B cell (primary cell): Measurements from ENCODE around the gene HPCAL4. TPM values are rescaled to one million over a fixed set of nuclear protein-coding genes. Genes with fewer than 3 reads are reported as not detected.

Experiments
- ATAC-seq: fragments of 200-7000 bp; cut with Tn5 transposase; one replicate; pipeline ENCODE4 v1.10.0; 2021; ENCODE audit warnings: low read depth, mild to moderate bottlenecking, moderate number of reproducible peaks, moderate library complexity
- CTCF ChIA-PET: fragments of 350-600 bp; sonication (Branson Sonifier 250); formaldehyde crosslinking; loops from one replicate; lab custom pipeline; 2021; ENCODE audit warnings: antibody characterized with exemption, inconsistent platforms; lab: Charles Lee
- POLR2A ChIA-PET: fragments of 350-600 bp; sonication (Branson Sonifier 250); formaldehyde crosslinking; loops from one replicate; lab custom pipeline; 2021; ENCODE audit warnings: antibody characterized with exemption; lab: Charles Lee
- DNase-seq: peaks from one replicate; pipeline ENCODE4 v3.0.0; 2013
- H2AFZ ChIP-seq: 2 replicates; pipeline ENCODE4 v1.6.1; 2012; ENCODE audit warnings: mild to moderate bottlenecking, low read depth, low read length; ENCODE audit not compliant: insufficient read depth, poor library complexity, severe bottlenecking
- H3K27ac ChIP-seq, 2 donors: 1 replicate in 1 of 2; 2 replicates in 1 of 2; pipeline ENCODE4 v1.5.1; 2012 to 2013; ENCODE audit warnings: low read length in 2 of 2, mild to moderate bottlenecking in 2 of 2, moderate library complexity in 1 of 2
- H3K27me3 ChIP-seq, 4 experiments: fragments of 200-600 bp in 1 of 4; sonication (generic) in 1 of 4; replicated peaks in 1 of 4; 1 replicate in 2 of 4; 2 replicates in 2 of 4; pipeline versions ENCODE4 v1.6.1 to v1.7.0; 2013 to 2016; ENCODE audit warnings: low read length in 3 of 4, mild to moderate bottlenecking in 2 of 4, mixed read lengths in 1 of 4, moderate library complexity in 1 of 4; ENCODE audit not compliant: insufficient read depth in 4 of 4, control insufficient read depth in 3 of 4; ENCODE audit errors: control extremely low read depth in 1 of 4
- H3K36me3 ChIP-seq, 2 experiments: replicated peaks in 1 of 2; 1 replicate in 1 of 2; 2 replicates in 1 of 2; pipeline versions ENCODE4 v1.6.1 to v1.7.1; 2013; ENCODE audit warnings: low read length in 1 of 2; ENCODE audit not compliant: insufficient read depth in 2 of 2, control insufficient read depth in 1 of 2; ENCODE audit errors: control extremely low read depth in 1 of 2, extremely low read depth in 1 of 2
- H3K4me1 ChIP-seq, 2 donors: fragments of 200-600 bp in 1 of 2; sonication (generic) in 1 of 2; 1 replicate in 1 of 2; 2 replicates in 1 of 2; pipeline versions ENCODE4 v1.5.1 to v1.6.1; 2013 to 2017; ENCODE audit warnings: low read length in 2 of 2; ENCODE audit not compliant: control insufficient read depth in 2 of 2, insufficient read depth in 2 of 2
- H3K4me2 ChIP-seq: replicated peaks from 2 replicates; pipeline ENCODE3; 2012; ENCODE audit warnings: mild to moderate bottlenecking, low read depth, low read length; ENCODE audit not compliant: poor library complexity, severe bottlenecking
- H3K4me3 ChIP-seq, 5 experiments: fragments of 200-600 bp in 1 of 5; sonication (generic) in 1 of 5; 1 replicate in 3 of 5; 2 replicates in 2 of 5; pipeline versions ENCODE4 v1.5.1 to v1.7.0; 2011 to 2016; ENCODE audit warnings: low read length in 4 of 5, mild to moderate bottlenecking in 4 of 5, low read depth in 2 of 5, control low read depth in 1 of 5, moderate library complexity in 1 of 5; ENCODE audit not compliant: insufficient read depth in 1 of 5; ENCODE audit errors: control extremely low read depth in 1 of 5, extremely low read depth in 1 of 5
- H3K79me2 ChIP-seq: fragments of 200-600 bp; sonication (generic); one replicate; pipeline ENCODE4 v1.6.0; 2016; ENCODE audit warnings: low read length; ENCODE audit not compliant: control insufficient read depth, insufficient read depth
- H3K9ac ChIP-seq: fragments of 200-600 bp; sonication (generic); 2 replicates; pipeline ENCODE4 v1.6.1; 2017; ENCODE audit warnings: mild to moderate bottlenecking, low read length, moderate library complexity
- H3K9me3 ChIP-seq, 3 donors: one replicate each; pipeline versions ENCODE4 v1.6.1 to v1.7.1; 2013; ENCODE audit warnings: low read length in 2 of 3; ENCODE audit not compliant: control insufficient read depth in 2 of 3, insufficient read depth in 1 of 3; ENCODE audit errors: control extremely low read depth in 1 of 3
- H4K20me1 ChIP-seq: 2 replicates; pipeline ENCODE4 v1.6.0; 2012; ENCODE audit warnings: mild to moderate bottlenecking, low read length; ENCODE audit not compliant: insufficient read depth, control insufficient read depth, poor library complexity, severe bottlenecking
- H3K27ac Mint-ChIP-seq: one replicate; pipeline ENCODE4 v1.8.0; 2021; ENCODE audit warnings: mixed read lengths
- H3K27me3 Mint-ChIP-seq: one replicate; pipeline ENCODE4 v1.8.0; 2021; ENCODE audit warnings: mixed read lengths
- H3K4me1 Mint-ChIP-seq: one replicate; pipeline ENCODE4 v1.8.0; 2021; ENCODE audit warnings: mixed read lengths
- H3K4me3 Mint-ChIP-seq: one replicate; pipeline ENCODE4 v1.8.0; 2021; ENCODE audit warnings: mixed read lengths
- H3K9me3 Mint-ChIP-seq: one replicate; pipeline ENCODE4 v1.8.0; 2022; ENCODE audit warnings: mixed read lengths; ENCODE audit not compliant: insufficient read depth
- EZH2 ChIP-seq: IDR thresholded peaks from 2 replicates; pipeline ENCODE4 v1.6.1; 2012; ENCODE audit warnings: borderline replicate concordance, low read depth, mild to moderate bottlenecking, moderate library complexity, low read length; ENCODE audit not compliant: insufficient read depth, poor library complexity, severe bottlenecking
- WGBS: methylation state at CpG from one replicate; pipeline ENCODE4 v1.1.5; 2013; ENCODE audit warnings: missing lambda C conversion rate; ENCODE audit not compliant: insufficient coverage; 5-methylcytosine and 5-hydroxymethylcytosine counted together
- intact Hi-C: fragments of 100-400 bp; cut with micrococcal nuclease; formaldehyde crosslinking; loops from one replicate; pipeline ENCODE4 v1.10.0; 2022
- polyA plus RNA-seq: library from polyadenylated mRNA; depleted of rRNA; stranded (reverse); fragments of >200 nt; gene quantifications from 2 replicates; pipeline ENCODE4 v1.2.3, GENCODE V29; 2012
- total RNA-seq, 2 donors: library from RNA; stranded (reverse); fragments of 120-200 nt in 1 of 2; gene quantifications; 1 replicate in 1 of 2; 2 replicates in 1 of 2; pipeline versions ENCODE4 v1.2.3 to v1.2.4, GENCODE V29; 2013 to 2022
- TF ChIP-seq, protein P1 (sequence below): fragments of 200-600 bp; IDR thresholded peaks from one replicate; pipeline ENCODE4 v1.8.0; 2022; ENCODE audit warnings: antibody characterized with exemption, mild to moderate bottlenecking

The HPCAL4 gene
- total and polyA plus RNA-seq, 2 donors (not counting 1 experiment from before 2014, with no cell fraction given): not detected

DNA sequence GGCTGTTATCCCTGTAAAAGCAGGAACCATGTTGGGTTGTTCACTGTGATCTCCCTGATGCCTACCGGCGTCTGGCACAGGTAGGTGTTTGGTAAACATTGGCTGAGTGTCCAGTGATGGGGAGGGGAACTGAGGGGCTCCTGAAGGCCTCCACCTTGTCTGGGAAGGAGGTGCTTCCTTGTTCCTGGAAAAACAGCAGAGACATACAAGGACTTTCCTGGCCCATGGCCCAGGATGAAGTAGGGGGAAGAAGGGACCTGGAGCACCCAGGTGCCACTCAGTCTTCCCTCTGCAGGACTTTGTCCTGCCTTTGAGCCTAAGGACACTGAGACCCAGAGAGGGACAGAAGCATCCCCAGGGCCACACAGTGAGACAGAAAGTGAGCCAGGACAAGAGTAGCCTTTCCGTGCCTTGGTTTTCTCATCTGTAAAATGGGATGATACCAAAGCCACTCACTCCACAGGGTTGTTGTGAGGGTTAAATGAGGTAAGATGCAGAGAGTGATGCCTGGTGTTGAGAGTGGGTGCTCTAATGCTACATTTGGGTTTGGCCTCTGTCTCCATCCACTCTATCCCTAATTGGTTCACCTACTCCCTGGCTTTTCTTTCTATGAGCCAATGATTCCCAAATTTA is 45.7 kb downstream of the HPCAL4 start:
- ChIA-PET POLR2A (no interaction called here), CTCF (no interaction called here)
- no peak overlapping the region for H3K4me3 Mint-ChIP-seq
- H3K4me2 ChIP-seq: no peak overlapping the region
- no peaks in the 10 kb centered on the region for H3K36me3 ChIP-seq
- H3K27ac Mint-ChIP-seq: no peak overlapping the region
- H3K27me3 ChIP-seq: peaks cover 0 to 8% (median 0%) of the 10 kb centered on the region in 4 experiments
- WGBS: 100% methylated on average over 3 of the region's 3 CpGs
- H3K27ac ChIP-seq: no peak overlapping the region
- intact Hi-C loops: no loop called here
- no peaks in the 10 kb centered on the region for H3K79me2 ChIP-seq
- H3K27me3 Mint-ChIP-seq: peaks cover 16% of the 10 kb centered on the region
- H4K20me1 ChIP-seq: no peaks in the 10 kb centered on the region
- H3K9me3 Mint-ChIP-seq: no peaks in the 10 kb centered on the region
- H2AFZ ChIP-seq: no peak overlapping the region
- ATAC-seq (no peak), DNase-seq (no peak)
- no peaks in the 10 kb centered on the region for H3K4me1 Mint-ChIP-seq
- no peaks in the 10 kb centered on the region for H3K4me1 ChIP-seq
- H3K9me3 ChIP-seq: peaks cover 0 to 8% (median 0%) of the 10 kb centered on the region in 3 donors
- H3K9ac ChIP-seq: no peak overlapping the region
- no peak overlapping the region for H3K4me3 ChIP-seq
- TF ChIP-seq, protein P1, sequence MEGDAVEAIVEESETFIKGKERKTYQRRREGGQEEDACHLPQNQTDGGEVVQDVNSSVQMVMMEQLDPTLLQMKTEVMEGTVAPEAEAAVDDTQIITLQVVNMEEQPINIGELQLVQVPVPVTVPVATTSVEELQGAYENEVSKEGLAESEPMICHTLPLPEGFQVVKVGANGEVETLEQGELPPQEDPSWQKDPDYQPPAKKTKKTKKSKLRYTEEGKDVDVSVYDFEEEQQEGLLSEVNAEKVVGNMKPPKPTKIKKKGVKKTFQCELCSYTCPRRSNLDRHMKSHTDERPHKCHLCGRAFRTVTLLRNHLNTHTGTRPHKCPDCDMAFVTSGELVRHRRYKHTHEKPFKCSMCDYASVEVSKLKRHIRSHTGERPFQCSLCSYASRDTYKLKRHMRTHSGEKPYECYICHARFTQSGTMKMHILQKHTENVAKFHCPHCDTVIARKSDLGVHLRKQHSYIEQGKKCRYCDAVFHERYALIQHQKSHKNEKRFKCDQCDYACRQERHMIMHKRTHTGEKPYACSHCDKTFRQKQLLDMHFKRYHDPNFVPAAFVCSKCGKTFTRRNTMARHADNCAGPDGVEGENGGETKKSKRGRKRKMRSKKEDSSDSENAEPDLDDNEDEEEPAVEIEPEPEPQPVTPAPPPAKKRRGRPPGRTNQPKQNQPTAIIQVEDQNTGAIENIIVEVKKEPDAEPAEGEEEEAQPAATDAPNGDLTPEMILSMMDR: no peak
- TF ChIP-seq EZH2: no peak

DNA sequence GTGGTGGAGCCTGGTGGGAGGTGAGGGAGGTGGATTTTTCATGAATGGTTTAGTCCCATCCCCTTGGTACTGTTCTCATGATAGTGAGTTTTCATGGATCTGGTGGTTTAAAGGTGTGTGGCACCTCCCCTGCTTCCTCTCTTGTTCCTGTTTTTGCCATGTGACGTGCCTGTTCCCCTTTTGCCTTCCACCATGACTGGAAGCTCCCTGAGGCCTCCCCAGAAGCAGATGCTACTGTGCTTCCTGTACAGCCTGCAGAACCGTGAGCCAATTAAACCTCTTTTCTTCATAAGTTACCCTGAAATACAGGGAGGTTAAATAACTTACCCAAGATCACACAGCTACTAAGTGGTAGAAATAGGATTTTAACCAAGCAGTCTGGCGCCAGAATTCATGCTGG is 47.5 kb downstream of the HPCAL4 start:
- H3K4me1 ChIP-seq: peaks cover 6 to 7% of the 10 kb centered on the region in 2 donors
- H3K79me2 ChIP-seq: no peaks in the 10 kb centered on the region
- H3K36me3 ChIP-seq: no peaks in the 10 kb centered on the region
- no peak overlapping the region for H3K4me3 ChIP-seq
- H3K4me1 Mint-ChIP-seq: peaks cover 4% of the 10 kb centered on the region
- intact Hi-C loops: no loop called here
- H3K9me3 ChIP-seq: peaks cover 0 to 8% (median 0%) of the 10 kb centered on the region in 3 donors
- ChIA-PET CTCF (interaction anchor here (1.9 kb wide), 1 partner anchor 10 kb away, joined by 8 read pairs; no protein-coding TSS in a partner anchor), POLR2A (no interaction called here)
- H3K9ac ChIP-seq: no peak overlapping the region
- DNase-seq (no peak), ATAC-seq (no peak)
- H3K4me2 ChIP-seq: no peak overlapping the region
- H2AFZ ChIP-seq: no peak overlapping the region
- TF ChIP-seq EZH2: no peak
- TF ChIP-seq, protein P1: no peak
- 46% methylated on average over 2 of the region's 3 CpGs for WGBS
- no peak overlapping the region for H3K27ac ChIP-seq
- H3K27me3 ChIP-seq: peaks cover 0 to 20% (median 6%) of the 10 kb centered on the region in 4 experiments
- no peak overlapping the region for H3K27ac Mint-ChIP-seq
- no peaks in the 10 kb centered on the region for H4K20me1 ChIP-seq
- H3K4me3 Mint-ChIP-seq: no peak overlapping the region
- H3K9me3 Mint-ChIP-seq: no peaks in the 10 kb centered on the region
- H3K27me3 Mint-ChIP-seq: peaks cover 21% of the 10 kb centered on the region
